ENCODE results near the gene GLS2. TPM values are rescaled to one million over a fixed set of nuclear protein-coding genes. Genes with fewer than 3 reads are reported as not detected.

GLS2 gene
- total and polyA plus RNA-seq, 2 donors (not counting 1 experiment from before 2014, with no cell fraction given), result 5.3 to 7.2 TPM

DNA sequence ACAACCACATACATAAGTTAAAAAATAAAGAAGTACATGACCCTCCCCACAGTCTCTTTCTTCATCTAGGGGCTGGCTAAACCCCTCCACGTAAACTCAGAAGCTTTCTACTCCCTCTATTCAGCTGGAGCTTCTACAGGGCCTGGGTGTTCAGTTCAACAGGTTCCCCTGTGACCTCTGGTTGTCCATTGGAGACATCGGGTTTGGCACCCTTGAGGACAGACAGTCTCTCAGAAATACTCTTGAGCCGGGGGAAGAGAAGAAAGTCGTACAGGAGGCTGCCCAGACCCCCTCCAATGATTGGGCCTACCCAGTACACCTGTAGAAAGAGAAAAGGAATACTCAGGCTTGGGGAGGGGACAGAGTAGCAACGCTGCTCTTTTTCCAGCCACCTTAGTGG is 36.8 kb downstream of the GLS2 start:
- H4K20me1 ChIP-seq (ENCODE audit: control insufficient read depth, insufficient read depth, low read length, poor library complexity, severe bottlenecking), result no peaks in the 10 kb centered on the region
- H3K4me1 Mint-ChIP-seq, result peaks cover 20% of the 10 kb centered on the region
- no peaks in the 10 kb centered on the region for H3K36me3 ChIP-seq (replicated peaks in 1 of 2; ENCODE audit: control extremely low read depth in 1 of 2, control insufficient read depth in 1 of 2, extremely low read depth in 1 of 2, insufficient read depth in 2 of 2, low read length in 1 of 2)
- H3K79me2 ChIP-seq (ENCODE audit: control insufficient read depth, insufficient read depth, low read length), result peaks cover 32% of the 10 kb centered on the region
- no peaks in the 10 kb centered on the region for H3K27me3 ChIP-seq (replicated peaks in 1 of 4; ENCODE audit: control extremely low read depth in 1 of 4, control insufficient read depth in 3 of 4, insufficient read depth in 4 of 4, low read length in 3 of 4)
- H3K9ac ChIP-seq (ENCODE audit: low read length), result no peak overlapping the region
- ATAC-seq (ENCODE audit: low read depth), result no peak
- no peak overlapping the region for H3K27ac ChIP-seq (ENCODE audit: low read length in 2 of 2)
- CTCF ChIA-PET, result interaction anchor here (1.0 to 4.2 kb wide), 6 partner anchors 10 to 184 kb away, joined by 3 to 32 read pairs (median 4); partner anchors contain the start of genes COQ10A and STAT2
- no peak for TF ChIP-seq EZH2 (IDR thresholded peaks at IDR 0.05; ENCODE audit: borderline replicate concordance, insufficient read depth, low read depth, low read length, poor library complexity, severe bottlenecking)
- no peak for TF ChIP-seq CTCF (IDR thresholded peaks at IDR 0.05)
- H3K4me1 ChIP-seq (ENCODE audit: control insufficient read depth in 2 of 2, insufficient read depth in 2 of 2, low read length in 2 of 2), result peaks cover 10 to 12% of the 10 kb centered on the region in 2 donors
- 90% methylated on average over 2 of the region's 5 CpGs for WGBS (ENCODE audit: insufficient coverage)
- H2AFZ ChIP-seq (ENCODE audit: insufficient read depth, low read depth, low read length, poor library complexity, severe bottlenecking), result no peak overlapping the region
- no peaks in the 10 kb centered on the region for H3K9me3 ChIP-seq (ENCODE audit: control extremely low read depth in 1 of 3, control insufficient read depth in 2 of 3, insufficient read depth in 1 of 3, low read length in 2 of 3)
- H3K4me3 Mint-ChIP-seq, result no peak overlapping the region
- no peak overlapping the region for H3K4me2 ChIP-seq (replicated peaks; ENCODE audit: low read depth, low read length, poor library complexity, severe bottlenecking)
- DNase-seq, result no peak
- H3K9me3 Mint-ChIP-seq (ENCODE audit: insufficient read depth), result no peaks in the 10 kb centered on the region
- no peak overlapping the region for H3K27ac Mint-ChIP-seq
- POLR2A ChIA-PET, result interaction anchor here (0.5 to 0.9 kb wide), 5 partner anchors 12 to 233 kb away, joined by 3 to 9 read pairs (median 4); no protein-coding TSS in a partner anchor
- no peaks in the 10 kb centered on the region for H3K27me3 Mint-ChIP-seq
- intact Hi-C loops (cut with micrococcal nuclease), result no loop called here
- no peak overlapping the region for H3K4me3 ChIP-seq (ENCODE audit: control extremely low read depth in 1 of 5, extremely low read depth in 1 of 5, insufficient read depth in 1 of 5, low read depth in 2 of 5, low read length in 4 of 5)

DNA sequence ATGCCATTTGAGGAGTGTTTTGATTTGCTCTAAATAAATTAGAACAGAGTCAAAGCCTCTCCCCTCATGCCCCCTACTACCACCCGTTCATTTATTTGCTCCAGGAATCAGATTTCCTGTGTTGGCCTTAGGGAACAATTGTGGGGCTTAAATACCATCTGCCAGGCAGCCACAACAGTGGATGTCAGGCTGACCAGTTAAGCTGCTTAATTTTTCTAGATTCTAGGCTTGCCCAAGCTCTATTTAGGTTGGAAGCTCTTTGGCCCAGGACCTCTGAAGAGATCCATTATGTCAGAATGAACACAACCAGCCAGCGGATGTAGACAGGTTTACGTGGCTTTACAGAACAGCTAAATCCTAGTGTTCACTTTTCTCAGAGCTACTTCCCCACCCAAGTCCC is 37.7 kb downstream of the GLS2 start:
- H3K4me1 Mint-ChIP-seq, result peaks cover 20% of the 10 kb centered on the region
- POLR2A ChIA-PET, result interaction anchor here (0.5 to 2.0 kb wide), 5 partner anchors 13 to 260 kb away, joined by 3 to 21 read pairs (median 6); partner anchors contain the start of gene STAT2
- Histone ChIP-seq H2AFZ (ENCODE audit: insufficient read depth, low read depth, low read length, poor library complexity, severe bottlenecking) (peak overlapping the region; percentile 96), H3K79me2 (ENCODE audit: control insufficient read depth, insufficient read depth, low read length) (peaks cover 40% of the 10 kb centered on the region), H3K4me2 (replicated peaks; ENCODE audit: low read depth, low read length, poor library complexity, severe bottlenecking) (peak overlapping the region; percentile 73), H3K27me3 (replicated peaks in 1 of 4; ENCODE audit: control extremely low read depth in 1 of 4, control insufficient read depth in 3 of 4, insufficient read depth in 4 of 4, low read length in 3 of 4) (no peaks in the 10 kb centered on the region), H3K4me1 (ENCODE audit: control insufficient read depth in 2 of 2, insufficient read depth in 2 of 2, low read length in 2 of 2) (peaks cover 10 to 12% of the 10 kb centered on the region in 2 donors), H3K9ac (ENCODE audit: low read length) (no peak overlapping the region), H3K4me3 (ENCODE audit: control extremely low read depth in 1 of 5, extremely low read depth in 1 of 5, insufficient read depth in 1 of 5, low read depth in 2 of 5, low read length in 4 of 5) (no peak overlapping the region), H3K9me3 (ENCODE audit: control extremely low read depth in 1 of 3, control insufficient read depth in 2 of 3, insufficient read depth in 1 of 3, low read length in 2 of 3) (no peaks in the 10 kb centered on the region), H4K20me1 (ENCODE audit: control insufficient read depth, insufficient read depth, low read length, poor library complexity, severe bottlenecking) (no peaks in the 10 kb centered on the region), H3K36me3 (replicated peaks in 1 of 2; ENCODE audit: control extremely low read depth in 1 of 2, control insufficient read depth in 1 of 2, extremely low read depth in 1 of 2, insufficient read depth in 2 of 2, low read length in 1 of 2) (no peaks in the 10 kb centered on the region), H3K27ac (ENCODE audit: low read length in 2 of 2) (peak overlapping the region in 1 of 2 donors; percentile 85)
- peak overlapping the region; percentile 90 for H3K4me3 Mint-ChIP-seq
- intact Hi-C loops (cut with micrococcal nuclease), result no loop called here
- no peak for TF ChIP-seq CTCF (IDR thresholded peaks at IDR 0.05)
- TF ChIP-seq EZH2 (IDR thresholded peaks at IDR 0.05; ENCODE audit: borderline replicate concordance, insufficient read depth, low read depth, low read length, poor library complexity, severe bottlenecking), result no peak
- ATAC-seq (ENCODE audit: low read depth) (no peak), DNase-seq (no peak)
- WGBS (ENCODE audit: insufficient coverage), result 100% methylated on average over 3 of the region's 3 CpGs
- H3K27ac Mint-ChIP-seq, result peak overlapping the region; percentile 6
- H3K27me3 Mint-ChIP-seq, result no peaks in the 10 kb centered on the region
- H3K9me3 Mint-ChIP-seq (ENCODE audit: insufficient read depth), result no peaks in the 10 kb centered on the region
- CTCF ChIA-PET, result interaction anchor here (1.0 to 4.2 kb wide), 8 partner anchors 9 to 260 kb away, joined by 3 to 32 read pairs (median 5); partner anchors contain the start of genes ANKRD52, COQ10A, SPRYD4 and STAT2
